H7 (cell line): ENCODE results near the gene MPP3. TPM values are rescaled to one million over a fixed set of nuclear protein-coding genes. Genes with fewer than 3 reads are reported as not detected.

Experiments
- DNase-seq: peaks from one replicate; pipeline ENCODE4 v3.0.0; 2012
- H3K27me3 ChIP-seq: 2 replicates; pipeline ENCODE4 v1.6.0; 2011; ENCODE audit warnings: mild to moderate bottlenecking, low read length; ENCODE audit not compliant: control insufficient read depth, insufficient read depth
- H3K36me3 ChIP-seq: replicated peaks from 2 replicates; pipeline ENCODE4 v1.5.1; 2011; ENCODE audit warnings: low read length; ENCODE audit not compliant: control insufficient read depth, insufficient read depth
- H3K4me3 ChIP-seq: 2 replicates; pipeline ENCODE4 v1.5.1; 2011; ENCODE audit warnings: low read depth, mild to moderate bottlenecking, control low read depth, low read length, moderate library complexity; ENCODE audit not compliant: insufficient read depth
- total RNA-seq: library from RNA; depleted of rRNA; stranded (reverse); fragments of >200 nt; shearing (Covaris generic); gene quantifications from 2 replicates; pipeline ENCODE4 v1.2.3, GENCODE V29; 2014; rRNA removed

MPP3 gene, protein sequence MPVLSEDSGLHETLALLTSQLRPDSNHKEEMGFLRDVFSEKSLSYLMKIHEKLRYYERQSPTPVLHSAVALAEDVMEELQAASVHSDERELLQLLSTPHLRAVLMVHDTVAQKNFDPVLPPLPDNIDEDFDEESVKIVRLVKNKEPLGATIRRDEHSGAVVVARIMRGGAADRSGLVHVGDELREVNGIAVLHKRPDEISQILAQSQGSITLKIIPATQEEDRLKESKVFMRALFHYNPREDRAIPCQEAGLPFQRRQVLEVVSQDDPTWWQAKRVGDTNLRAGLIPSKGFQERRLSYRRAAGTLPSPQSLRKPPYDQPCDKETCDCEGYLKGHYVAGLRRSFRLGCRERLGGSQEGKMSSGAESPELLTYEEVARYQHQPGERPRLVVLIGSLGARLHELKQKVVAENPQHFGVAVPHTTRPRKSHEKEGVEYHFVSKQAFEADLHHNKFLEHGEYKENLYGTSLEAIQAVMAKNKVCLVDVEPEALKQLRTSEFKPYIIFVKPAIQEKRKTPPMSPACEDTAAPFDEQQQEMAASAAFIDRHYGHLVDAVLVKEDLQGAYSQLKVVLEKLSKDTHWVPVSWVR
- total RNA-seq: 7.7 and 8.3 TPM in 2 replicates

- Histone ChIP-seq H3K4me3 (peak within 1 kb of the TSS; percentile 67), H3K27me3 (peaks cover 13% of the 10 kb centered on the region), H3K36me3 (no peaks in the 10 kb centered on the region)
- peak; percentile 97 for DNase-seq
Measured at GRCh38 chr17:43832976-43833829, at the start of gene MPP3. Gene MPP3 (minus strand): TSS chr17:43833146. CDS start chr17:43831906, 1,240 bp downstream.

DNA sequence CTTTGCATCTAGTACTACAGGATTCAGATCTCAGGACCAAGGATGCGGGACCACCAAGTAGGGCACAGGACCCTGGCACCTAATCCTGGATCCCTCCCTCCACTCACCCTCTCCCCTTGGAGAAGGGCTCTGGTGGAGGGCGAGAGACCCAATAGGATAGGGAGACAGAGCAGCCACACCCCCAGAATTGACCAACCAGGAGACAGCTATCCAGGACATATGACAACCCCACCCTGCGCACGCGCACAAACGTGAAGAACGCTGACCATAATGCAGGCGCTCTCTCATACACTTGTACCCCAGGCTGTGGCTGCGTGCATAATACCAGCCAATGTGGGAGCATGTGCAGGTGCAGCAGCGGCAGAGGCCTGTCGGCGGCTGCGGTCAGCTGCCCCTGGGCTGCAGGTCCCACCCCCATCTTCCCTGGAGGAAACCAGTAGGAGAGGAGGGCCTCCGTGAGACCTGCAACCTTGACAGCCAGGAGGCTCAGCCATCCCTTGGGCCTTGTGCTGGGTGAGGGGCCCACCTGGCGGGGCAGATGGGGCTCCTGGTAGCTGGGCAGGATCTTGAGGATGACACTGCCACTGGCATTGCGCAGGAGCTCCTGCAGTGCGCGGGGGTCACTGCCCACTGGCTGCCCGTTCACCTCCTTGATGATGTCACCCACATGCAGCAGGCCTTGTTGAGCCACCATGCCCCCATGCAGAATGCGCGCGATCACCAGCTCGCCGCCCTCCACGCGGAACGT lies 49.0 kb upstream of the MPP3 start:
- no peaks in the 10 kb centered on the region for H3K27me3 ChIP-seq
- peaks cover 1% of the 10 kb centered on the region for H3K36me3 ChIP-seq
- H3K4me3 ChIP-seq: no peak overlapping the region
- peak; percentile 69 for DNase-seq

- Histone ChIP-seq H3K27me3 (no peaks in the 10 kb centered on the region), H3K4me3 (no peak overlapping the region), H3K36me3 (peaks cover 1% of the 10 kb centered on the region)
- DNase-seq: peak; percentile 28
Measured at GRCh38 chr17:43881181-43881580, 48.2 kb upstream of the MPP3 start.

DNA sequence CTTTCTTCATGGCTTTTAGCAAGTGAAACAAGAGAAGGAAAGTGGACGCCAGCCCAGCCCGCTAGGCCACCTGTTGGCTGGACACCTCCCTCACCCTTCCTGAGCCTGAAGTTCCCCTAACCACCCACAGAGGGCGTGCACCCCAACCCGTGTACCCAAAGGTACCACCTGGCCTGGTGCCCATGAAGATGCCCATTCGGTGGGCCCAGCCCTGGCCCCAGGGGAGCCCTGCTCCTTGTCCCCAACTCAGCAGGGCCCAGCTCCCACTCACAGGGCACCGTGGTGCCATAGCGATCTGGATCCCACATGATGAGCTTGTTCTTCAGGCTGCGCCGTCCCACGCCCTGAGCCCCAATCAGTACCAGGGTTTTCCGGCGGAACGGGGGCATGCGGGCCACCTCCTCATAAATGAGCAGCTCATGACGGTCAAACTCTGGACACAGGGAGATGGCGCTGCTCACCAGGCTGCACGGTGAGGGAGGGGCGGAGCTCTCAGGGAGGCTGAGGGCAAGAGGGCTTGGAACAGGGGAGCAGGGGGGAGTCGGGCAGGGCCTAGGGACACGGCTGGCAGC lies 47.6 kb upstream of the MPP3 start:
- peak; percentile 93 for DNase-seq
- Histone ChIP-seq H3K36me3 (peaks cover 1% of the 10 kb centered on the region), H3K4me3 (no peak overlapping the region), H3K27me3 (no peaks in the 10 kb centered on the region)

DNA sequence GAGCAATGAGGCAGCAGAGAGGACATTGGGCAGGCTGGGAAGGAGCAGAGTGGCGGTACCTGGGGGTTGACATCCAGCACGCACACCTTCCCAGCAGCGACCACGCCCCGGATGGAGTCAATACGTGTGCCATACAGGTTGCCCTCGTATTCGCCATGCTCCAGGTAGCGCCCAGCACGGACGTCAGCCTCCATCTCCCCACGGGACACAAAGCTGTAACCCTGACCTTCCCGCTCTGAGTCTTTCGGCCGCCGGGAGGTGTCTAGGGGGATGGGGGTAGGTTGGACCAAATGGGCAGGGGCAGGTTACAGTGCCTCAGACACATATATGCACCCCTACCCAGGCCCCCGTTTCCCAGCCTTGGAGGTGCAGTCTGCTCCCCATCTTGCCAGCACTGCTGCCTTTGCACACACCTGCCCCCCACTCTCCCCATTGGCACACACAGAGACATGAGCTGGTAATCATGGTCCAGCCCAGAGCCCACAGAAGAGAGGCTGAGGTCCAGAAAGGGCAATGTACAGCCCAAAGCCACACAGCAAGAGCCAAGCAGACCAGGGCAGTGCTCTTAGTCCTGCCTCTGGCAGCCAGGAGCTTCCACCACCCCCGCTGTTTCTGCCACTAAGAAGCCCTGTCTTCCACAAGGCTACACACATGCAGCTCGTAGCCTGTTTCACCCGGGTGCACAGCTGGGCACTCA lies 46.9 kb upstream of the MPP3 start:
- Histone ChIP-seq H3K36me3 (peaks cover 1% of the 10 kb centered on the region), H3K27me3 (no peaks in the 10 kb centered on the region), H3K4me3 (no peak overlapping the region)
- DNase-seq: peak; percentile 21

- no peak overlapping the region for H3K4me3 ChIP-seq
- peak; percentile 96 for DNase-seq
- H3K27me3 ChIP-seq: no peaks in the 10 kb centered on the region
- H3K36me3 ChIP-seq: peaks cover 1% of the 10 kb centered on the region
Measured at GRCh38 chr17:43878260-43879175, 45.6 kb upstream of the MPP3 start.

GRCh38 chr17:43877451-43878155 lies 44.7 kb upstream of the MPP3 start:
- peak; percentile 22 for DNase-seq
- no peaks in the 10 kb centered on the region for H3K27me3 ChIP-seq
- H3K36me3 ChIP-seq: peaks cover 1% of the 10 kb centered on the region
- no peak overlapping the region for H3K4me3 ChIP-seq

- H3K27me3 ChIP-seq: no peaks in the 10 kb centered on the region
- peaks cover 1% of the 10 kb centered on the region for H3K36me3 ChIP-seq
- peak; percentile 44 for DNase-seq
- H3K4me3 ChIP-seq: no peak overlapping the region
Measured at GRCh38 chr17:43877031-43877430, 44.1 kb upstream of the MPP3 start.

DNA sequence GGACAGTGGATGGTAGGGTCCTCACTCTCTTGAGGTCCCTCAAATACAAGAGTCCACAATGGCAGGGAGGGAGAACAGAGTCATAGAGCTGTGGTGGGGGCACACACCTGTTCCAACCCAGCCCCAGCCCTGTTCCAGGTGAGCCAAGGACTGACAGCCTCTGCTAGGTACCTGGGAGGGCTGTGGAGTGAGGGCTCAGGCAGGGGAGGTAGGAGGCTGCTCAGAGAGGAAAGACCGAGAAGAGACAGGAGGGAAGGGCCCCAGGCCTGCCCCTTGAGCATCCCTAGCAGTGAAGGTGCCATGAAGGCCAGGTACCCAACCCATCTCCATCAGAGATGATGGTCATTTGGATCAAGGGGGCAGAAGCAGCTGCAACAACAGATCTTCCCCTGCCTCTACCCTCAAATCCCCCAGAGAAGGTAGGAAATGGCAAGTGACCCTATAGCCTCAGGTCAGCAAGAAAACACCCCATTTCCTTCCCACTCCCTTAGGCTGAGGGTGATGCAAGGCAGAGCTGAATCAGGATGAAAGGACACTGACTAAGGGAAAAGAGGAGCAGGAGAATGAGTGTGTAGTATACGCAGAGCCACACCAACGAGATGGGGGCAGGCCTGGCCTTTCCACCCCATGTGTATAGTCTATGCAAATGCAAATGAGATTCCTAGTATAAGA lies 42.7 kb upstream of the MPP3 start:
- H3K27me3 ChIP-seq: no peaks in the 10 kb centered on the region
- peak; percentile 8 for DNase-seq
- H3K36me3 ChIP-seq: peaks cover 1% of the 10 kb centered on the region
- H3K4me3 ChIP-seq: no peak overlapping the region

DNA sequence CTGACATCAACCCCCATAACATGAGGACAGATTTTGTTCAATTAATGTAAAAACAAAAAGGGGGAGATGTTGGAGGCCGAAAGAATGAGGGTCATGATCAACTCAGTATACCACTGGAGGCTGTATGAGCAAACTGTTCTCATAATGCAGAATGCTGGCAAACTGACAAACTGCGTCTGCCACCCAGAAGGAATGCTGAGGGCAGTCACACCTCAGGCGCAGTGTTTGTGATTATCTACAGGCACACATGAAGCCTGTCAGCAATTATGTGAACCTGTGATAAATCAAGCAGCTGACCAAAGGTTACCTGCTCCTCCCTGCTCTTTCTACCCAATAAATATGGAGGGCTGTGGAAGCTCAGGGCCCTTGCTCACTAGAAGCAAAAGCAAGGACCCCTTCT lies 41.3 kb upstream of the MPP3 start:
- H3K4me3 ChIP-seq: no peak overlapping the region
- peaks cover 1% of the 10 kb centered on the region for H3K36me3 ChIP-seq

GRCh38 chr17:43873815-43874214 lies 40.9 kb upstream of the MPP3 start:
- H3K27me3 ChIP-seq: no peaks in the 10 kb centered on the region
- H3K36me3 ChIP-seq: peaks cover 1% of the 10 kb centered on the region
- no peak for DNase-seq
- H3K4me3 ChIP-seq: no peak overlapping the region

More for the DNA sequence above, 41.3 kb upstream of the MPP3 start:
- DNase-seq: no peak
- no peaks in the 10 kb centered on the region for H3K27me3 ChIP-seq

DNA sequence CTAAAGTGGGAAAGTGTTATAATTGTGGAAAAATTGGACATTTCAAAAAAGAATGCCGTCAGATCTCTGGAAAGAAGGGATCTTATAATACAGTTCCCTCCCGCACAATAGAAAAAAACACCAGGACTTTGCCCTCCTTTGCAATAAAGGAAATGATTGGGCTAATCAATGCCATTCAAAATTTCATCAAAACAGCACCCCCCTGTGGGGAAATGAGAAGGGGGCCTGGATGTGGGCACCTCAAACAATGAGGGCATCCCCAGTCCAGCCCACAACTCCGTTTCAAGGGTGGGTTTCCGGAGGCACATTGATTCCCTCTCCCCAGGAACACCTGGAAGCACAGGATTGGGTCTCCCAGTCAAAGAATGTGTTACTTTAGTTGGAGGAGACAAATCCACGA lies 40.1 kb upstream of the MPP3 start:
- peaks cover 1% of the 10 kb centered on the region for H3K36me3 ChIP-seq
- no peaks in the 10 kb centered on the region for H3K27me3 ChIP-seq
- peak; percentile 62 for DNase-seq
- H3K4me3 ChIP-seq: no peak overlapping the region
